DMS 273 (cell line): ENCODE measurements around the gene NFE2L1.
"Not testable (repeated sequence)": the region's sequence is repeated elsewhere in the genome, so short reads cannot be mapped to it uniquely, and the experiment has no call there.

Experiments used
- DNase-seq: peaks from one replicate; lab custom pipeline; 2025; ENCODE audit not compliant: unreplicated experiment; lab: John Stamatoyannopoulos, UW

The NFE2L1 gene

DNA sequence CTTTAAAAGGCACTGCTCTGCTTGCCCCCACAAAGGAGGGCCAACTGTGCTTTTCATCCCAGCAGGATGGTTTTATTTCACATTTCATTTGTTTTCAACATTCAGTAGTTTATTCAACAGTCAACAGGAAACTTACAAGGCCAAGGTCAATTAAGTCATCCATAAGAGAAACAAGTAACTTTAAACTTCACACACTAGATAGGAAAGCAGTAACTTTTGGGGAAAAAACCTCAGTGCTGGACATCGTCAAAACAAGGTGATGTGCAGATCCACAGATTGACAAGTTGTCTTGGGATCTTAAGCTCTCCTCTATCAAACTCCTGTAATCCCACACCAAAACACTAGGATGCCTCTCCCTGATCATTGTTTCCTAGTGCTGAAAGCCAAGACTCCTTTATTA is 18.5 kb downstream of the NFE2L1 start:
- DNase-seq, result no peak

DNA sequence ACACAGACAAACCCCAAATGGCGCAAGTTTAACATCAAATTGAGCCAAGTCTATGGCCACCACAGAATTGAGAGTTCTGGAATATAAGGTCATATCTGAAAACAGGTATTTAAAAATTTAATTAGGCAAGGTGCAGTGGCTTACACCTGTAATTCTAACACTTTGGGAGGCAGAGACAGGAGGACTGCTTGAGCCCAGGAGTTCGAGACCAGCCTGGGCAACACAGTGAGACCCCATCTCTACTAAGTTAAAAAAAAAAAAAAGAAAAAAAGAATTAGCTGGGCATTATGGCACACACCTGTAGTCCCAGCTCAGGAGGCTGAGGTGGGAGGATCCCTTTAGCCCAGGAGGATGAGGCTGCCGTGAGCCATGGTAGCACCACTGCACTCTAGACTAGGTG is 19.1 kb downstream of the NFE2L1 start:
- no peak for DNase-seq

DNA sequence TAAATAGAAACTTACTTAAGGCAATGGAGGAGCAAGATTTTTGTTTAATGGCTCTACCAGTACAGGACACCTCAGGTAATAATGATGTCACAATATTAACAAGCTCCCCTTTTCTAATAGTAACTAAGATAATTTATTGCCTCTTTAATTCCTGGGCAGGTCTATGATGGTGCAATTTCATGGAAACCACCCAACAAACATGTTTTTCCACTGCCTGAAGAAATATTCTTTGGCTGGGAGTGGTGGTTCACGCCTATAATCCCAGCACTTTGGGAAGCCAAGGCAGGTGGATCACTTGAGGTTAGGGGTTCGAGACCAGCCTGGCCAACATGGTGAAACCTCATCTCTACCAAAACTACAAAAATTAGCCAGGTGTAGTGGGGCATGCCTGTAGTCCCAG is 19.6 kb downstream of the NFE2L1 start:
- not testable (repeated sequence) for DNase-seq

DNA sequence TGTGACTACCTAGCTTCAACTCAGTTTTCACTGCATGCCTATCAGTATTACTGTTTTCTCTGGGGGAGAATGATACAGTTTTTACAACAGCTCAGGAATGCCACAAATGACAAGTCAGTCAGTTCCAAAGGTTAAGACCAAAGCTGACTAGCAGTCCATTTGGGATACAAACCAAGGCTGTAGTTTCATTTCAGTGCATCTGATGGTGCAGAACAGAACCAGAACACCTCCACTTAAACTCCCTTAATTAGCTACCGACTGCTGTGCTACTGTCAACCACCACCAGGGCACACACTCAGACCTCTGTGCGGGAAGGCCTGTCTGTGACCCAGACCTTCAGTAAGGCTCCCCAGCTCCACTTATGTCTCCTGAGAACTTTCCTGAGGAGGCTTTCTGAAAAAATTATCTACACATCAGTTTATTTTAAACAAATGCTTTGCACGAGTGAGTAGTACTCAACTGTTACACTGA is 20.4 kb downstream of the NFE2L1 start:
- DNase-seq, result peak; percentile 55

DNA sequence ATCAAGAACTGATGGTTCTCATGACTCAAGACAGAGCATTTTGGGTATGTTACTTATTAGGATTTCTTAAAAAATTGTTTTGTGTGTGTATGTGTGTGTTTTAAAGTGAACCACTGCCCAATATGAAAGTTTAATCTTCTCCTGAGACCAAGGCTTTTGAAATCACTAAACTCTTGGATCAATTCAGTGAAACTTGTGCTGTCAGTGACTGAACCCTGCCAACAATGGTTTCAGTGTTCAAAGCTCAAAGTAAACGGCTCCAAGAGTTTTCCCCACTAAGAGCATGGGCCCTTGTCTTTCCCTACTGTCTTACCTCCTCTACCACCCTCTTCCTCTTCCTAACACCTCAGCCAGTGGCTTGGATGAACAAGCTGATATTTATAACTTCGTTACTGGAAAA is 22.0 kb downstream of the NFE2L1 start:
- DNase-seq, result no peak

DNA sequence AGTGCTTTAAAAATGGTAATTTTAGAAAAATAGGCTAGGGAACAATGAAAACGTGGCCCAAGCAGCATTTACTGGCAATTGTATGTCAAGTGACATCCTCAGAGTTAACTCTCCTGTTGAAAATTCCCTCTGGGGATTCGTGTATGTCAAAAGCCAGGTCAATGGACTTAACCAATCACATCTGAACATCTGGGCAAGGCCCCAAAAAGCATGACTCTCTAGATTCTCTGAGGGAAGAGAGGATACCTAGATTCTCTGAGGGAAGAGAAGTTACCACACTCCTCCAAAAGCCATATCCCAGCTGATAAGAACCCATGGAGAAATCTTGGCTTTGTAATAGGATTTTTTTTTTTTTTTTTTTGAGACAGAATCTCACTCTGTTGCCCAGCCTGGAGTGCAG is 23.5 kb downstream of the NFE2L1 start:
- no peak for DNase-seq

DNA sequence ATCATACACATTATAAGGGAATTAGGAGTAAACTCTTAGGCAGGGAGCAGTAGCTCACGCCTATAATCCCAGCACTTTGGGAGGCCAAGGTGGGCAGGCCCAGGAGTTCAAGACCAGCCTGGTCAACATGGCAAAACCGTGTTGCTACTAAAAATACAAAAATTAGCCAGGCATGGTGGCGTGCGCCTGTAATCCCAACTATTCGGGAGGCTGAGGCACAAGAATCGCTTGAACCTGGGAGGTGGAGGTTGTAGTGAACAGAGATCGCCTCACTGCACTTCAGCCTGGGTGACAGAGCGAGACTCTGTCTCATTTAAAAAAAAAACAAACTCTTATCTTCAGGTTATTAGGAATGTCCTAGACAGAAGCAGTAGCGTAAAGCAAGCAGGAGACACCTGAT is 24.7 kb downstream of the NFE2L1 start:
- DNase-seq, result not testable (repeated sequence)

DNA sequence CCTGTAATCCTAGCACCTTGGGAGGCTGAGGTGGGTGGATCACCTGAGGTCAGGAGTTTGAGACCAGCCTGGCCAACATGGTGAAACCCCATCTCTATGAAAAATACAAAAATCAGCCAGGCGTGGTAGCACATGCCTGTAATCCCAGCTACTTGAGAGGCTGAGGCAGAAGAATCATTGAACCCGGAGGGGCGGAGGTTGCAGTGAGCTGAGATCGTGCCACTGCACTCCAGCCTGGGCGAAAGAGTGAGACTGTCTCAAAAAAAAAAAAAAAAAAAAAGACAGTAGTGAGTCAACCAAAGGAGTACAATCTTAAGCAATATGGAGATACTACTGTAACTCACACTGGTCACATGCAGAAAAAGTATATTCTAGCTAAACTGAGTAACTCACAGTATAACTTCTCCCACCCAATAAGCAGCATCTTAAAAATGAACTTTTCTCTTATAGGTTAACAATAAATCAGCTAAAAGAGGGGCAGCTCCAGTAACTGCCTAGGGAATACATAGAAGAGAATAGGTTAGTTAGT is 25.5 kb downstream of the NFE2L1 start:
- not testable (repeated sequence) for DNase-seq

DNA sequence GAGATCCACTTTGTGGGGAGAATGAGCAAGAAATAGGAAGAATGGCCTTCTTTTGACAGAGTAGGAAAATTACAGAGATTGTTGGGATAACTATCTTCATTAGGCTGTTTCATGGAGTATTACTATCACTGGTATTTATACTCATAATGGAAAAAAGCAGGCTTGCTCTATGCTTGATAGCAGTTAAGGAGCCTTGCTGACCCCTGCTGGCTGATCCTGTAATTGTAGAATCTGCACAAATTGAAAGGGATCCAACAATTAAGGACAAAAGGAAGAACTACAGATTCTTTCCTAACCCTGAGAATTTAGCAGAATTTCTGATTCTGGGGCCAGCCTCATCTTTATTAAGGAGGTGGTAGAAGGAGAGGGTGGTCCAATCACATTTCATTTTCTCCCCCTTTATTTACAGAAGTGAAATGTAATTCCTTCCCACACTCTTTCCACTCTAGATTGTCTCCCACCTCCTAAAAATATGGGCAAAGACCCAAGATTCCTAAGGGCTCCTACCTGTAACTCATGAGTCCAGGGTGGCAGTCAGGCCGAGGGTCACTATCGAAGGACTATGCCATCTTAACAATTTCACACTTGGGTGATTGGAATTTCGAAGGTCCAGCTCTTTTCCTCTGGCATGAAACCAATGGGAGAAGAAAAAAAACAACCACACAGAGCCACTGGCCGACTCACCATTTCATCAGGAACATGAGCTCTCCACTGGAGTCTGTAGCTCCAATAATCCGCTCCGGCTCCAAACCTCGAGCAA is 26.3 kb downstream of the NFE2L1 start:
- peak; percentile 88 for DNase-seq

DNA sequence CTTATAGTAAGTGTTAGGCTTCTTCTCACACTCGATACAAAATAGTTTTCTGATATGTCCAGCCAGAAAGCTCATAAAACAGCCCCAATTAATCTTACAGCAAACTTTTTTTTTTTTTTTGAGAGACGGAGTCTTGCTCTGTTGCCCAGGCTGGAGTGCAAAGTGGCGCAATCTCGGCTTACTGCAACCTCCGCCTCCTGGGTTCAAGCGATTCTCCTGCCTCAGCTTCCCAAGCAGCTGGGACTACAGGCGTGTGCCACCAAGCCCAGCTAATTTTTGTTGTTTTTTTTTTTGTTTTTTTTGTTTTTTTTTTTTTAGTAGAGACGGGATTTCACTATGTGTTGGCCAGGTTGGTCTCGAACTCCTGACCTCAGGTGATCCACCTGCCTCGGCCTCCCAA is 29.0 kb downstream of the NFE2L1 start:
- not testable (repeated sequence) for DNase-seq

DNA sequence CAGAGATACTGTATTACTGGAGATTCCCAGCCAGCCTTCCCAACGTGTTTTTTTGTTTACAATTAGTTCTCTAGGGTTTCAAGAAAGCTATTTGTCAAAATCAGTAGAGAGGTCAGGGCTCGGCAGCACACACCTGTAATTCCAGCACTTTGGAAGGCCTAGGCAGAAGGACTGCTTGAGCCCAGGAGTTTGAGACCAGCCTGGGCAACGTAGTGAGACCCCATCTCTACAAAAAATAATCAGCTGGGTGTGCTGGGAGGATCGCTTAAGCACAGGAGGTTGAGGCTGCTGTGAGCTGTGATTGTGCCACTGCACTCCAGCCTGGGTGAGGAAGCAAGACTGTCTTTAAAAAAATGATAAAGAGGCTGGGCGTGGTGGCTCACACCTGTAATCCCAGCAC is 33.7 kb downstream of the NFE2L1 start:
- DNase-seq, result no peak

DNA sequence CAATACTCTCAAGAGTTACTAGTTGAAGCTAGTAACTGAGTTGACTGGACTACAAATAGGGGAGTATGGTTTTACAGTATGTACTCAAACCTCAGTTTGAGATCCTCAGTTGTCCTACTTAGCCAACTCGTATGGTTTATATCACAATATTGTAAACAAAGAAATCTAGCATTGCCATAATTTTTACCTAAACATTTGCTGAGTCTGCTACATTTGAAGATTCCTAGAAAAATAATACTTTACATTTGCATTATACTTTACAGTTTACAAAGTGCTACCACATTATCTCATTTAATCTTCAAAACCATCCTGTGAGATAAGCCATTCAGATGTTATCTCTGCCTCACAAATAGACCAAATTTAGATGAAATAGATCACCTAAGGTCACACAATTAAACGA is 36.8 kb downstream of the NFE2L1 start:
- no peak for DNase-seq

DNA sequence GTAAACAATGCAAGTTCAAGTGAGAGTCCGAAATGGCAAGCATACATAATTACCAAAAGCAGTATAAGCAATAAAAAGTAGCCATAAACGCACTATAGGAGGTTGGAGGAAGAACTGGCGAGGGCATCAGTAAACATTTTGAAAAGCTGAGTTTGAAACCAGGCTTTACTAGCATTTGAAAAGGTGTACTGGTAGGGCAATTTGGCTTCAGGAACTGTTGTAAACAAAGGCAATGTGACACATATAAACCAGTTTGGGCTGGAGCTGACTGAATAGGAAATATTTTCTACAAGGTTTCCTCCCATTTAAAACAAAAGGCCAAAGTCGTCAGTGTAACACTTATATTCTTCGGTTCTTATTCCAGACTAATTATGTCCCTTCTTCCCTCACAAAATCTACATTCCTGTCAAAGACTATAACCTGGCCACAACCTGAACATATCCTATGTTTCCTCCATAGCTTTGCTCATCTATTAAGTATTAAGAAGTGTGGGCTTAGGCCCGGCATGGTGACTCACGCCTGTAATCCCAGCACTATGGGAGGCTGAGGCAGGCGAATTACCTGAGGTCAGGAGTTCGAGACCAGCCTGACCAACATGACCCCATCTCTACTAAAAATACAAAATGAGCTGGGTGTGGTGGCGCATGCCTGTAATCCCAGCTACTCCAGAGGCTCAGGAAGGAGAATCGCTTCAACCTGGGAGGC is 45.3 kb downstream of the NFE2L1 start:
- no peak for DNase-seq

DNA sequence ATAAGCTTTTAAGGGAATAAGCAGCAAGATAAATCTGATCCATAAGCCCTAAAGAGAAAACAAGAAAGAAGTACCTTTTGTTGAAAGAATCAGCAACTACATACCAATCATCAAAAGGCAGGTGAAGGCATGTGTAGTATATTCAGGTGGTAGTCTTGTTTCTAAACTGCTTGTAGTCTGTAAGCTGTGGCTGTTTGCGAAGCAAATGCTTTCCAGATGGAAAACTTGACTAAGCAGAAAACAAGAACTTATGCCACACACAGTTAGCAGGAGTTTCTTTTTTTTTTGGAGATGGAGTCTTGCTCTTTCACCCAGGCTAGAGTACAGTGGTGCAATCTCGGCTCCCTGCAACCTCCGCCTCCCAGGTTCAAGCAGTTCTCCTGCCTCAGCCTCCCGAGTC is 47.5 kb downstream of the NFE2L1 start:
- no peak for DNase-seq

DNA sequence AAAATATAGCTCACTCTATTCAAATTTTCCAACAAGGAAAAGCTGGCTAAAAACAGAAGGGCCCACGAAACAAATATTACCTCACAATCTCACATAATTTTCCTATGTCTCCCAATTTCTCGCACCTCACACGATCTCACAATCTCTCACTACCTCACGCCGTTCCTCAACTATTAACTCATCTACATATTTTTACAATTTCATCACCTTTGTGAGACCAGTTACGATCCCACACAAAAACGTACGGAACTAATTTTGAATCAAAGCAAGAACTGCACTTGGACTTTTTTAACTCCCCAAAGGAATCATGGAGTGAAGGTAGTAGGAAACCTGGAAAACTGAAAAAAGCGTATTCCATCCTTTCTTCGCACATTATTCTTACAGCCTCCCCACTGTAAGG is 52.0 kb downstream of the NFE2L1 start:
- no peak for DNase-seq

DNA sequence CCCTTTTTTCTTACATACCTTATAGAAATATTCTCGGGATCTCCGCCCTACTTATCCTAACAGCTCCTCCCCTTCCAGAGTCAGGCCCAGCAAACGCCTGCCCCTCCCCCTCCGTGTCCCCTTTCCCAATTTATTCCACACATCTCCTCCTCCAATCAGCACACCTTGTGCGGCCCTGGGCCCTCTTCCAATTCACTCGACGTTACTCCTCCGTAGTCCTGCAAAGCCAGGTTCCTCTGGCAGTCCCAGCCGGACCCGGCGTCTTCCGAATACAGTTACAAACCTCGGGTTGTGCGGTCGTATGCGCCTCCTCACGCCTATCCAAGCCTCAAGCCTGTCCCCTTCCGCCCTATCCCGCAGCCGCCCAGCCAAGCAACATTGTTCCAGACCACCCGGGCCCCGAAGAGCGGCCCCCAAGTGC is 52.4 kb downstream of the NFE2L1 start:
- DNase-seq, result peak; percentile 88

DNA sequence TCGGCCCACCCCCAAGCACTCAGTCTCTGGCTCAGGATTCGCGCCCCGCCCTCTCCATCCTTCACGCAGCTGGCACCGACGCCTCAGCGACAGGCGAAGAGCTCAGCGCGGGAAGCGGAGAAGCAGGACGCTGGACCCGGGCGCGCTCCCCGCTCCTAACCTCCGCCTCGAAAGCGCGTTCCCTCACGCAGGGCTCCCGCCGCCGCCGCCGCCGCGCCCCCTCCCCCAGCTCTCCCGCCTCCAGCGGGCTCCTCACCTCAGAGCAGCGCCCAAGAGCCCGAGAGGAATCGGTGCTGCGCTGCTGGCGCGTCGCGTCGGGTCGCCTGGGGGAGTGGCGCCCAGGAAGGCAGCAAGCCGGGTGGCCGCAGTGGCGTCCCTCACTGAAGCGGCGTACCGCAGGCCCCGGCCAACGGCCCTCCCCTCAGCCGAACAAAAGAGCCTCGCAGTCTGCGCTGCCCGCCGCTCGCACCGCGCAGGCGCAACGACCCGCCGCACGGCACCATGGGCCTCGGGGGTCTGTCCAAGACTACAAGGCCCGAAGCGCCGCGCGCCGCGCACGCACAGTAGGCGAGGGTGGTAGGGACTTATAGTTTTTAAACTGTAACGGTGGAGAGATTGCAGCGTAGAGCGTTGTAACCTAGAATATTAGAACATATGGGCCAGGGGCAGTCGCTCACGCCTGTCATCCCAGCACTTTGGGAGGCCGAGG is 53.0 kb downstream of the NFE2L1 start, which contains the start of gene CBX1:
CBX1 (minus strand) TSS at position 467 of the 709 bp plus-strand sequence. CDS start 24,474 bp downstream, outside the sequence.
- DNase-seq, result peak; percentile 99

DNA sequence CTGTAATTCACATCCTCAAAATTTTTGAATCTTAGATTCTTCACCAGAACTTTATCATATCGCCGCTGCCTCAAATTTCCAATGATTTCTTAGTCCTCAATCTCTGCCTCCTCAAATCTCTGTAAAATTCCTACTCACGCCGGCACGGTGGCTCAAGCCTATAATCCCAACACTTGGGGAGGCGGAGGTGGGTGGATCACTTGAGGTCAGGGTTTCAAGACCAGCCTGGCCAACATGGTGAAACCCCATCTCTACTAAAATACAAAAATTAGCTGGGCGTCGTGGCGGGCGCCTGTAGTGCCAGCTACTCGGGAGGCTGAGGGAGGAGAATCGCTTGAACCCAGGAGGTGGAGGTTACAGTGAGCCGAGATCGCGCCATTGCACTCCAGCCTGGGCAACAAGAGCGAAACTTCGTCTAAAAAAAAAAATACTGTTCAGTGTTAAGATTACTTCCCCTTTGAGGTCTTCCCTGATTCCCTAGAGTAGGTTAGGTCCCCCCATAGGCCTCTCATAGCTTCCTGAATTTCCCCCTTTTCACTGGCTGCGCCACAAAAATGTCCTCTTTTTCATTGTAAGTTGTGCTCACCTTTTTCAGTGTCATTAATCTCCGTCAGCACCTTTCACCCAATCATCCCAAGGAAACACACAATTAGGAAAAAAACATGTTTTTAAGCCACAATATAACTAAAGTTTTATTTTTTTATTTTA is 54.0 kb downstream of the NFE2L1 start:
- DNase-seq, result no peak

DNA sequence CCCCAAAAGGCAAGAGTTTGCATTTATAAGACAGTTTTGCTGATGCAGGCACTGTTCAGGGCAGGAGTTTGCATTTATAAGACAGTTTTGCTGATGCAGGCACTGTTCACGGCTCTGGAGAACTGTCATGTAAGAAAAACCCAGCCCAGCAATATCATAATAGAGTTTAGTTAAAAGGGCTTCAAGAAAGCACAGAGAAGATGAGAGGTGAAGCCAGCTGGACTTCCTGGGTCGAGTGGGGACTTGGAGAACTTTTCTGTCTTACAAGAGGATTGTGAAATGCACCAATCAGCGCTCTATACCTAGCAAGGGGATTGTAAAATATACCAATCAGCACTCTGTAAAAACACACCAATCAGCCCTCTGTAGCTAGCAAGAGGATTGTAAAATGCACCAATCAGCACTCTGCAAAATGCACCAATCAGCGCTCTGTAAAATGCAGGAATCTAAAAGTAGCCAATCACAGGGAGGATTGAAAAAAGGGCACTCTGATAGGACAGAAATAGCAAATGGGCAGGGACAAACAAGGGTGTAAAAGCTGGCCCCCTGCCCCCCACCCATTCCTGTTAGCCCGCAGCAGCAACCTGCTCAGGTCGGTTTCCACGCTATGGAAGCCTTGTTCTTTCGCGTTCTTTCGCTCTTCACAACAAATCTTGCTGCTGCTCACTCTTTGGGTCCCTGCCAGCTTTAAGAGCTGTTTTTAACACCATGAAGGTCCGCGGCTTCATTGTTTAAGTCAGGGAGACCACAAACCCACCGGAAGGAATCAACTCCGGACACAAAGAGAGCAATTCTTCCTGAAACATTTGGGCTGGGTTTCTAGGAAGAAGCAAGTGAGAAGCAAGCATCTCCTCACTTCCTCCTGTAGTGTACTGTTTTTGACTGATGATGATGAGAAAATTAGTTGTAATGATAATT is 54.9 kb downstream of the NFE2L1 start:
- DNase-seq, result peak; percentile 30

DNA sequence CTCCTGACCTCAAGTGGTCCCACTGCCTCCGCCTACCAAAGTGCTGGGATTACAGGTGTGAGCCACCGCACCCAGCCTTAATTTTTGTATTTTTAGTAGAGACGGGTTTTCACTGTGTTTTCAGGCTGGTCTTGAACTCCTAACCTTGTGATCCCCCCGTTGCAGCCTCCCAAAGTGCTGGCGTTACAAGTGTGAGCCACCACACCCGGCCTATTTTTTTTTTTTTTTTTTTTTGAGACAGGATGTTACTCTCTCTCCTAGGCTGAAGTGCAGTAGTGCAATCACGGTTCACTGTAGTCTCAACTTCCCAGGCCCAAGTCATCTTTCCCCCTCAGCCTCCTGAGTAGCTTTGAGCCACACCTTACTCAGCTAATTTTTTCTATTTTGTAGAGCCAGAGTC is 56.3 kb downstream of the NFE2L1 start:
- DNase-seq, result no peak
